ENCODE measurements around the gene CYBA. TPM values are rescaled to one million over a fixed set of nuclear protein-coding genes. Genes with fewer than 3 reads are reported as not detected.

CYBA gene
- total and polyA plus RNA-seq, 2 of the 13 experiments (the other 11 are each of a cell fraction or from before 2014, with no cell fraction given) = 196 to 250 TPM

GRCh38 chr16:88695753-88696152 is 44.9 kb upstream of the CYBA start (continued):
- TF ChIP-seq ZNF512B (CRISPR knock-in tag; IDR thresholded peaks at IDR 0.05; ENCODE audit: borderline replicate concordance) (no peak), JARID2 (CRISPR knock-in tag; IDR thresholded peaks at IDR 0.05; ENCODE audit: insufficient replicate concordance) (no peak)

GRCh38 chr16:88695218-88695617 is 44.4 kb upstream of the CYBA start:
- no TSS peak for BruUV-seq (replicated peaks)
- in situ Hi-C loops (cut with HindIII; ENCODE audit: extremely low pct_ligation_motif_present, low pct_unique_long_range_greater_than_20kb) (no loop called here), intact Hi-C loops (cut with micrococcal nuclease; ENCODE audit: unreplicated experiment) (no loop called here)
- ATAC-seq (peak; percentile 2; the same call in 1 of the 3 replicates), DNase-seq (ENCODE audit: low spot score) (no peak), FAIRE-seq (no peak)
- Histone ChIP-seq H3K27me3 (ENCODE audit: control insufficient read depth in 1 of 2, insufficient read depth in 2 of 2, low read length in 2 of 2) (peaks cover 33 to 43% of the 10 kb centered on the region in 2 experiments), H3K4me3 (replicated peaks in 1 of 3; ENCODE audit: insufficient read depth in 1 of 3, low read depth in 2 of 3, low read length in 3 of 3) (no peak overlapping the region), H3K9me3 (ENCODE audit: low read length) (no peaks in the 10 kb centered on the region), H3K4me1 (ENCODE audit: insufficient read depth, low read length) (peaks cover 16% of the 10 kb centered on the region), H3K27ac (ENCODE audit: extremely low read length, insufficient read depth, low read length) (no peak overlapping the region), H3K9ac (ENCODE audit: insufficient read depth, low read depth, low read length) (no peak overlapping the region), H3K4me2 (ENCODE audit: low read depth, low read length) (no peak overlapping the region), H3K79me2 (ENCODE audit: insufficient read depth, low read length) (no peaks in the 10 kb centered on the region), H4K20me1 (ENCODE audit: insufficient read depth, low read length) (no peaks in the 10 kb centered on the region), H2AFZ (ENCODE audit: low read length) (no peak overlapping the region), H3K36me3 (replicated peaks in 1 of 2; ENCODE audit: control insufficient read depth in 1 of 2, insufficient read depth in 2 of 2, low read length in 2 of 2) (peaks cover 11 to 12% of the 10 kb centered on the region in 2 experiments; a peak in 4 of 5 replicates)
- CTCF ChIA-PET (ENCODE audit: low intra/inter-chr PET ratio, low total read pairs) = no interaction called here
- POLR2A ChIA-PET = no interaction called here
- 73% methylated on average over 13 of the region's 15 CpGs for WGBS (ENCODE audit: low lambda C conversion rate)
- TF ChIP-seq HIC2 (CRISPR knock-in tag; IDR thresholded peaks at IDR 0.05; ENCODE audit: low read depth) (peak; percentile 46; the same call in 1 of the 2 replicates), KDM2A (CRISPR knock-in tag; IDR thresholded peaks at IDR 0.05; ENCODE audit: borderline replicate concordance, low read depth) (peak; percentile 53; the same call in 1 of the 2 replicates), ZFX (CRISPR knock-in tag; IDR thresholded peaks at IDR 0.05; ENCODE audit: low read depth) (peak; percentile 27; the same call in 1 of the 2 replicates), GTF3A (CRISPR knock-in tag; conservative IDR thresholded peaks at IDR 0.05) (no peak), SYNCRIP (IDR thresholded peaks at IDR 0.05; ENCODE audit: insufficient read depth, low read depth, low read length) (no peak), ZBTB33 (CRISPR knock-in tag; IDR thresholded peaks at IDR 0.05) (peak; percentile 66), ZNF839 (CRISPR knock-in tag; IDR thresholded peaks at IDR 0.05; ENCODE audit: borderline replicate concordance) (0 out of 2 replicates have a peak, but pooled peaks have one; percentile 55), AGO2 (optimal IDR thresholded peaks at IDR 0.05; ENCODE audit: low read depth, low read length) (peak; percentile 53), NR2F1 (CRISPR knock-in tag; IDR thresholded peaks at IDR 0.05) (no peak), HNRNPL (IDR thresholded peaks at IDR 0.05; ENCODE audit: low read depth, low read length) (peak; percentile 73; the same call in 1 of the 2 replicates)
